ENCODE data around the gene LGI2. TPM values are rescaled to one million over a fixed set of nuclear protein-coding genes. Genes with fewer than 3 reads are reported as not detected.
A peak's percentile ranks its signal among the peaks of the same experiment; 100 is the strongest.

The LGI2 gene
- total and polyA plus RNA-seq, 2 of the 8 experiments (the other 6 are each of a cell fraction or from before 2014, with no cell fraction given): 2.3 to 4.0 TPM

DNA sequence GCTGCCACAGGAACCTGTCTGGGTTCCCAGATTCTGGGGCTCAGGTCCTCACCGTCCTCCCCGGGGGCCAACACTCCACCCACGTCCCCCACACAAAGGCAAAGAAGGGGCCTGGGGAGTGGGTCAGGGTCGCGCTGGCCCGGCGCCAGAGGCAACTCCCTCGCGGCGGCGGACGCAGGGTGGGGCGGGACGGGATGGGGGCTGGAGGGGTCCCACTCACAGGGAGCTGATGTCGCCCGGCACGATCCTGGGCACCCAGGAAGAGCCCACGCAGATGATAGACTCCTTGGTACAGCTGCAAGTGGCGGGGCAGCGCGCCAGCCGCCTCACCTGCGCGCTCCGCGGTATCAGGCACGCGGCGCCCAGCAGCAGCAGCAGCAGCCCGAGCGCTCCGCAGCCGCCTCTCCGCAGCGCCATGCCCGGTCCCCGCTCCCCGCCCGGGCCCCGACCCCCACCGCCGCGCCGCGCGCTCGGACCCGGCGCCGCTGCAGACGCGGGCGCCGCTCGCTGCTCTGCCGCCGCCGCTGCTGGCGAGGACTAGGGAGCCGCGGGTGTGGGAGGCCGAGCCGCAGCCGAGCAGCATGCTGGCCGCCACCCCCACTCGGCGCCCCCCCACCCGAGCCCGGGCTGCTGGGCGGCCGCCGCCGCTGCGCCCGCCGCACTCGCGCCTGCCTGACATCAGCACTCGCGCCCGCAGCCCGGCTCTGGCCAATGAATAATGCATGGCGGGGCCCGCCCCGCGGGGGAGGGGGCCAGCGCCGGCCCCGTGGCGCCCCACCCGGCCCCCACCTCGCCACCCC, at the start of gene LGI2 (continued):
- TF ChIP-seq, protein P1, sequence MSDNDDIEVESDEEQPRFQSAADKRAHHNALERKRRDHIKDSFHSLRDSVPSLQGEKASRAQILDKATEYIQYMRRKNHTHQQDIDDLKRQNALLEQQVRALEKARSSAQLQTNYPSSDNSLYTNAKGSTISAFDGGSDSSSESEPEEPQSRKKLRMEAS (IDR thresholded peaks at IDR 0.05): peak; percentile 78
- TF ChIP-seq SIN3A (conservative IDR thresholded peaks at IDR 0.05 in 1 of 2, IDR thresholded peaks at IDR 0.05 in 1 of 2; ENCODE audit: low read depth in 1 of 2, low read length in 2 of 2): no peak
- no peak for TF ChIP-seq BACH1 (IDR thresholded peaks at IDR 0.05; ENCODE audit: low read length)
- no peak for TF ChIP-seq EZH2 (IDR thresholded peaks at IDR 0.05; ENCODE audit: low read depth, low read length, severe bottlenecking)

Data from H1 (cell line).